Measurements from ENCODE around the gene RPL41. TPM values are rescaled to one million over a fixed set of nuclear protein-coding genes. Genes with fewer than 3 reads are reported as not detected.

The RPL41 gene
- total and polyA plus RNA-seq, 12 donors: 475 to 5,263 (median 2,004) TPM

DNA sequence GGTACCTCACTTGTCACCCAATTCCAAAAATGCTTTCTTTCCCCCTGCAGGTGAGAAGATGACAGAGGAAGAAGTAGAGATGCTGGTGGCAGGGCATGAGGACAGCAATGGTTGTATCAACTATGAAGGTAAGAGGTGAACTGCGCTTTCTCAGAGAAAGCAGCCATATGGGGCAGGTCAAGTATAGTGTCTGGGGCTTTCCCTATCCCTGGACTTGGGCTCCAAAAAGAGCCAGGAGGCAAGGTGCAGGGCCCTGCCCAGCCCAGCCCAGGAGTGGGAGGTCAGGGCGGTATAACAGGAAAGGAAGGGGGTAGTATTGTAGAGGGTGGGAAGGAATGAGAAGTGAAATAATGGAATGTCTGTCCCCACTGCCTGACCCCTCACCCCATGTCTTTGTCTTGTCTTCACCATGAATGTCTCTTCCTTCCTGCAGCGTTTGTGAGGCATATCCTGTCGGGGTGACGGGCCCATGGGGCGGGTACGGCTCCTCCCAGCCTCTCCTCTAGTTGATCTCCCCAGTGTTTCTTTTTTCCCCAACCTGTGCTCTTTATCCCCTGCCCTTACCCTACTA is 43.8 kb downstream of the RPL41 start:
- H3K4me3 ChIP-seq: peak overlapping the region; percentile 73 to 98 (median 91)
- peaks cover 20 to 56% (median 40%) of the 10 kb centered on the region in 9 donors for H3K4me1 ChIP-seq
- intact Hi-C loops (cut with DNase I): loop anchor here in 2 of 10 donors (2.0 kb wide), 2 partner anchors 29 to 41 kb away; partner anchors contain the start of genes SMARCC2 (in 2 of the 2) and ZC3H10 (in 1 of the 2)
- ATAC-seq (no peak), DNase-seq (no peak)
- peaks cover 8 to 65% (median 55%) of the 10 kb centered on the region in 9 donors for H3K36me3 ChIP-seq
- H3K9me3 ChIP-seq: no peaks in the 10 kb centered on the region
- 16 to 20% methylated on average over 7 of the region's 7 CpGs for WGBS, 2 donors
- TF ChIP-seq CTCF (IDR thresholded peaks at IDR 0.05): no peak
- H3K27ac ChIP-seq: peak overlapping the region; percentile 93 to 99 (median 98)
- no peaks in the 10 kb centered on the region for H3K27me3 ChIP-seq

DNA sequence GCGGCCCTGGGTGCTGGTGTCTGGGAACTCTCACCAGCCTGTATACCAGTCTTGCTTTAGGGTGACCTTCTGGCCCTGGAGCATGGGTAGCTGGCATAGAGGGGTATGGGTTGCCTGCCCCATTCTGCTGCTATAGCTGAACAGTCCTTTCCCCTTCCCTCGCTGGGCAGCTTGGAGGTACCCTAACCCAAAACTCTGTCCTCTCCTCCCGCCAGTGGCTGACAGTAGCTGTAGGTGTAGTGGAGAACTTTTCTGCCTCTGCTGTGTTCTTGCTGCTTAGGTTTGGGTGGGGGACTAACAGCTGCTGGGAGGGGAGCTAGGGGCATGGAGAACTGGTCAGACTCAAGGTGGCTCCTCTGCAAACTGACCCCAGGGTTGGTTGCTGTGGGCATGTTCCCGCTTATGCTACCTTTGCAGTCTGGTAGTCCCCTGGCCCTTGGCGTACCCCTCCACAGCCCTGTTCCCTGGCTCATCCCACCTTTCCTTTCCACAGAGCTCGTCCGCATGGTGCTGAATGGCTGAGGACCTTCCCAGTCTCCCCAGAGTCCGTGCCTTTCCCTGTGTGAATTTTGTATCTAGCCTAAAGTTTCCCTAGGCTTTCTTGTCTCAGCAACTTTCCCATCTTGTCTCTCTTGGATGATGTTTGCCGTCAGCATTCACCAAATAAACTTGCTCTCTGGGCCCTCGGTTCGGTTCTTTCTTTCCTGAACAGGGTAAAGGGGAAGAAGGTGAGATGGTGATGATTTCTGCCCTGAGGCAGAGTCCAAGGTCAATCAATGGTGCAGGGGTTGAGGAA is 44.7 kb downstream of the RPL41 start:
- TF ChIP-seq CTCF (IDR thresholded peaks at IDR 0.05): no peak
- H3K27me3 ChIP-seq: no peaks in the 10 kb centered on the region
- 38 to 48% methylated on average over 11 of the region's 11 CpGs for WGBS, 2 donors
- intact Hi-C loops (cut with DNase I): loop anchor here in 2 of 10 donors (2.0 kb wide), 2 partner anchors 28 to 42 kb away; partner anchors contain the start of genes SMARCC2 (in 2 of the 2) and ZC3H10 (in 1 of the 2)
- DNase-seq: no peak
- peak overlapping the region in 9 of 10 donors; percentile 93 to 99 (median 97) for H3K27ac ChIP-seq
- no peaks in the 10 kb centered on the region for H3K9me3 ChIP-seq
- peaks cover 8 to 70% (median 63%) of the 10 kb centered on the region in 9 donors for H3K36me3 ChIP-seq
- peak overlapping the region; percentile 73 to 98 (median 91) for H3K4me3 ChIP-seq
- H3K4me1 ChIP-seq: peaks cover 20 to 64% (median 40%) of the 10 kb centered on the region in 9 donors
- ATAC-seq: no peak

DNA sequence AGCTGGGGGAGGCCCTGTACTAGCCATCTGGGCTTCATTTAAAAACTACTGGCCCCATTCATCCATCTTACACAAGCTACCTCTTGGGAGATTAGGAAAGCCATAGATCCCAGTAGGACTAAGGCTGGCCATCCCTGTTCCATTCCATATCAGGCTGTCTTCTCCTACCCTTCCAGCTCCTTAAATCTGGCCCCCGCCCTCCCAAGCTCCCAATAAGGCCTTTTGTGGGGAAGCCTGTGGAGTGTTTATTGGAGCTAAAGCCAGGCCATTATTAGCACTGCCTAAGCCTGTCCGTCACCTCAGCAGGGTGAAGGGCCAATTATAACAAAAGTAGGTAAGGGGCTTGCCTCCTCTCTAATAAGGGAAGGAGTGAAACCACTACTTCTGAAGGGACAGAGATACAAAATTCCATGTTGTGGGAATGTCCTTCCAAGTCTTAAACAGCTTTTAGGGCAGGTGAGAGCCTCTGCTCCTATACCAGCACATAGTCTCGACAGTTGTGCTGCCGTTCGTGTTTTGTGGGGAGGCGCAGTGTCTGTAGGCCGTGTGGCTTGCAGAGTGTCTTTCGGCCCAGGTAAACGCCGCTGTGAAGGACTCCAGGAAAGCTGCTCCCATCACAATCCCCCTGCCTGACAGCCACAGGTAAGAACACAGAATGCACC is 45.4 kb downstream of the RPL41 start:
- DNase-seq: no peak
- peak overlapping the region in 5 of 10 donors; percentile 73 to 95 (median 83) for H3K4me3 ChIP-seq
- H3K36me3 ChIP-seq: peaks cover 8 to 77% (median 71%) of the 10 kb centered on the region in 9 donors
- H3K4me1 ChIP-seq: peaks cover 20 to 59% (median 39%) of the 10 kb centered on the region in 9 donors
- no peaks in the 10 kb centered on the region for H3K9me3 ChIP-seq
- no peak for ATAC-seq
- intact Hi-C loops (cut with DNase I): loop anchor here in 2 of 10 donors (2.0 kb wide), 2 partner anchors 27 to 43 kb away; partner anchors contain the start of genes SMARCC2 (in 2 of the 2) and ZC3H10 (in 1 of the 2)
- no peak for TF ChIP-seq CTCF (IDR thresholded peaks at IDR 0.05)
- no peaks in the 10 kb centered on the region for H3K27me3 ChIP-seq
- WGBS, 2 donors: 59 to 70% methylated on average over 10 of the region's 10 CpGs
- peak overlapping the region in 7 of 10 donors; percentile 93 to 99 (median 97) for H3K27ac ChIP-seq

Measured in heart right ventricle (tissue), 16 donors.